Superior temporal gyrus (tissue), 1 donor: ENCODE data around the gene ATRAID.
"Not testable (repeated sequence)": the region's sequence is repeated elsewhere in the genome, so short reads cannot be mapped to it uniquely, and the experiment has no call there.

ENCODE experiments used
- DNase-seq: peaks from one replicate; pipeline ENCODE4 v3.0.0-alpha.2; 2016; ENCODE audit errors: extremely low spot score

Gene ATRAID

GRCh38 chr2:27211943-27212625 lies at the start of gene ATRAID, which contains the start of gene SLC5A6:
Gene ATRAID (plus strand): TSS chr2:27212041. CDS start chr2:27212369, 328 bp downstream.
Gene SLC5A6 (minus strand): TSS chr2:27212268. CDS start chr2:27207650, 4,618 bp downstream.
- DNase-seq = peak; percentile 89

GRCh38 chr2:27162151-27163121 lies 49.4 kb upstream of the ATRAID start:
- no peak for DNase-seq

GRCh38 chr2:27164960-27165763 lies 46.7 kb upstream of the ATRAID start:
- no peak for DNase-seq

- DNase-seq = no peak
Observed at GRCh38 chr2:27170581-27171337, 41.1 kb upstream of the ATRAID start.

GRCh38 chr2:27171351-27171848 lies 40.4 kb upstream of the ATRAID start:
- DNase-seq = no peak

- no peak for DNase-seq
Observed at GRCh38 chr2:27174638-27175037, 37.2 kb upstream of the ATRAID start.

GRCh38 chr2:27175330-27175729 lies 36.5 kb upstream of the ATRAID start:
- DNase-seq = no peak

GRCh38 chr2:27175781-27176180 lies 36.1 kb upstream of the ATRAID start:
- not testable (repeated sequence) for DNase-seq

GRCh38 chr2:27177441-27178351 lies 34.1 kb upstream of the ATRAID start:
- no peak for DNase-seq

- DNase-seq = no peak
Observed at GRCh38 chr2:27178469-27178868, 33.4 kb upstream of the ATRAID start.

GRCh38 chr2:27179344-27180000 lies 32.4 kb upstream of the ATRAID start:
- no peak for DNase-seq

GRCh38 chr2:27182346-27182745 lies 29.5 kb upstream of the ATRAID start:
- no peak for DNase-seq

- DNase-seq = no peak
Observed at GRCh38 chr2:27184115-27184514, 27.7 kb upstream of the ATRAID start.

GRCh38 chr2:27185331-27186026 lies 26.4 kb upstream of the ATRAID start:
- DNase-seq = peak; percentile 31

- DNase-seq = no peak
Observed at GRCh38 chr2:27186613-27187345, 25.1 kb upstream of the ATRAID start.

GRCh38 chr2:27189989-27190388 lies 21.9 kb upstream of the ATRAID start:
- no peak for DNase-seq

- DNase-seq = peak; percentile 80
Observed at GRCh38 chr2:27191070-27191829, 20.6 kb upstream of the ATRAID start.
